Muscle of leg (tissue), 11 donors: Measurements from ENCODE around the gene SLC12A7. TPM values are rescaled to one million over a fixed set of nuclear protein-coding genes. Genes with fewer than 3 reads are reported as not detected.
A peak's percentile ranks its signal among the peaks of the same experiment; 100 is the strongest.
"Not testable (repeated sequence)": the region's sequence is repeated elsewhere in the genome, so short reads cannot be mapped to it uniquely, and the experiment has no call there.

Source experiments
- DNase-seq: peaks from one replicate; pipeline ENCODE4 v3.0.0; 2013
- H3K27ac ChIP-seq: one replicate; pipeline ENCODE4 v1.5.1; 2013; ENCODE audit warnings: mild to moderate bottlenecking, low read length, control low read depth
- H3K27me3 ChIP-seq: one replicate; pipeline ENCODE4 v1.6.1; 2013; ENCODE audit warnings: low read length; ENCODE audit not compliant: control insufficient read depth, insufficient read depth
- H3K36me3 ChIP-seq: one replicate; pipeline ENCODE4 v1.6.1; 2013; ENCODE audit warnings: low read length; ENCODE audit not compliant: control insufficient read depth, insufficient read depth
- H3K4me1 ChIP-seq: one replicate; pipeline ENCODE4 v1.6.1; 2013; ENCODE audit warnings: low read length; ENCODE audit not compliant: control insufficient read depth, insufficient read depth
- H3K4me3 ChIP-seq: one replicate; pipeline ENCODE4 v1.5.1; 2013; ENCODE audit warnings: low read length, control low read depth
- H3K9me3 ChIP-seq: replicated peaks from 2 replicates; pipeline ENCODE4 v1.6.1; 2013; ENCODE audit warnings: low read depth, low read length; ENCODE audit not compliant: control insufficient read depth
- WGBS: methylation state at CpG from one replicate; pipeline ENCODE4 v1.1.5; 2013; ENCODE audit warnings: missing lambda C conversion rate; ENCODE audit not compliant: insufficient coverage; 5-methylcytosine and 5-hydroxymethylcytosine counted together
- polyA plus RNA-seq, 8 donors: library from polyadenylated mRNA; unstranded; fragments of 120-200 nt; gene quantifications; one replicate each; pipeline versions ENCODE4 v1.2.1 to v1.2.3, GENCODE V29; 2013; ENCODE audit warnings: inconsistent platforms in 1 of 8, low replicate concordance in 1 of 8; ENCODE audit not compliant: insufficient read length in 8 of 8, insufficient read depth in 1 of 8
- total RNA-seq: library from RNA; stranded (reverse); fragments of 120-200 nt; gene quantifications from one replicate; pipeline ENCODE4 v1.2.4, GENCODE V29; 2013

Gene SLC12A7
- total and polyA plus RNA-seq, 9 donors, result 5.5 to 12.5 (median 10.8) TPM

GRCh38 chr5:1029945-1030625, 81.8 kb downstream of the SLC12A7 start:
- H3K4me3 ChIP-seq, result no peak overlapping the region
- peaks cover 10% of the 10 kb centered on the region for H3K27me3 ChIP-seq
- H3K4me1 ChIP-seq, result peaks cover 3% of the 10 kb centered on the region
- WGBS, result 79% methylated on average over 8 of the region's 10 CpGs
- H3K36me3 ChIP-seq, result no peaks in the 10 kb centered on the region
- no peak for DNase-seq
- no peaks in the 10 kb centered on the region for H3K9me3 ChIP-seq
- H3K27ac ChIP-seq, result no peak overlapping the region

GRCh38 chr5:1029282-1029944, 82.5 kb downstream of the SLC12A7 start:
- peaks cover 3% of the 10 kb centered on the region for H3K4me1 ChIP-seq
- H3K27me3 ChIP-seq, result peaks cover 10% of the 10 kb centered on the region
- no peak overlapping the region for H3K4me3 ChIP-seq
- 70% methylated on average over 20 of the region's 24 CpGs for WGBS
- no peaks in the 10 kb centered on the region for H3K36me3 ChIP-seq
- no peak overlapping the region for H3K27ac ChIP-seq
- DNase-seq, result no peak
- no peaks in the 10 kb centered on the region for H3K9me3 ChIP-seq

- no peak for DNase-seq
- Histone ChIP-seq H3K27ac (no peak overlapping the region), H3K27me3 (peaks cover 10% of the 10 kb centered on the region), H3K4me1 (peaks cover 3% of the 10 kb centered on the region), H3K9me3 (no peaks in the 10 kb centered on the region), H3K36me3 (no peaks in the 10 kb centered on the region), H3K4me3 (no peak overlapping the region)
- 66% methylated on average over 20 of the region's 26 CpGs for WGBS
Measured at GRCh38 chr5:1028481-1029281, 83.2 kb downstream of the SLC12A7 start.

GRCh38 chr5:1027631-1028441, 84.0 kb downstream of the SLC12A7 start:
- Histone ChIP-seq H3K27ac (no peak overlapping the region), H3K9me3 (no peaks in the 10 kb centered on the region), H3K36me3 (no peaks in the 10 kb centered on the region), H3K4me1 (peaks cover 3% of the 10 kb centered on the region), H3K4me3 (no peak overlapping the region), H3K27me3 (peaks cover 10% of the 10 kb centered on the region)
- 82% methylated on average over 37 of the region's 40 CpGs for WGBS
- DNase-seq, result no peak

- Histone ChIP-seq H3K4me1 (peaks cover 3% of the 10 kb centered on the region), H3K36me3 (no peaks in the 10 kb centered on the region), H3K9me3 (no peaks in the 10 kb centered on the region), H3K27me3 (peaks cover 10% of the 10 kb centered on the region), H3K27ac (no peak overlapping the region), H3K4me3 (no peak overlapping the region)
- DNase-seq, result peak; percentile 49
- WGBS, result 65% methylated on average over 27 of the region's 29 CpGs
Measured at GRCh38 chr5:1026700-1027621, 84.9 kb downstream of the SLC12A7 start.

GRCh38 chr5:1021969-1022336, 89.9 kb downstream of the SLC12A7 start:
- not testable (repeated sequence) for H3K9me3 ChIP-seq, H3K27me3 ChIP-seq, H3K27ac ChIP-seq, DNase-seq, H3K4me1 ChIP-seq, H3K36me3 ChIP-seq, H3K4me3 ChIP-seq
- 17% methylated on average over 4 of the region's 9 CpGs for WGBS

- Histone ChIP-seq H3K4me3 (no peak overlapping the region), H3K9me3 (no peaks in the 10 kb centered on the region), H3K36me3 (no peaks in the 10 kb centered on the region), H3K27ac (no peak overlapping the region), H3K4me1 (peaks cover 5% of the 10 kb centered on the region), H3K27me3 (peaks cover 5% of the 10 kb centered on the region)
- peak; percentile 93 for DNase-seq
- WGBS, result 13% methylated on average over 13 of the region's 29 CpGs
Measured at GRCh38 chr5:1021136-1021968, 90.5 kb downstream of the SLC12A7 start.

GRCh38 chr5:1020452-1020961, 91.4 kb downstream of the SLC12A7 start:
- WGBS, result no CpG with 5 or more reads among the region's 16 CpGs
- no peak overlapping the region for H3K4me3 ChIP-seq
- H3K9me3 ChIP-seq, result no peaks in the 10 kb centered on the region
- peaks cover 7% of the 10 kb centered on the region for H3K27me3 ChIP-seq
- DNase-seq, result no peak
- H3K4me1 ChIP-seq, result peaks cover 5% of the 10 kb centered on the region
- no peak overlapping the region for H3K27ac ChIP-seq
- H3K36me3 ChIP-seq, result no peaks in the 10 kb centered on the region
